Stimulated activated CD4-positive, alpha-beta T cell treated with anti-CD3 and anti-CD28 coated beads, Interleukin-12 subunit alpha, Interleukin-12 subunit beta, amount 100 ng/mL, for 48 hours (primary cell): ENCODE data around the gene KDM1A.
"Not testable (repeated sequence)": the region's sequence is repeated elsewhere in the genome, so short reads cannot be mapped to it uniquely, and the experiment has no call there.

ENCODE experiments used
- DNase-seq, 3 donors: peaks; one replicate each; pipeline ENCODE4 v3.0.0-alpha.2; 2020; ENCODE audit warnings: low read depth in 2 of 3, low spot score in 1 of 3

The KDM1A gene

DNA sequence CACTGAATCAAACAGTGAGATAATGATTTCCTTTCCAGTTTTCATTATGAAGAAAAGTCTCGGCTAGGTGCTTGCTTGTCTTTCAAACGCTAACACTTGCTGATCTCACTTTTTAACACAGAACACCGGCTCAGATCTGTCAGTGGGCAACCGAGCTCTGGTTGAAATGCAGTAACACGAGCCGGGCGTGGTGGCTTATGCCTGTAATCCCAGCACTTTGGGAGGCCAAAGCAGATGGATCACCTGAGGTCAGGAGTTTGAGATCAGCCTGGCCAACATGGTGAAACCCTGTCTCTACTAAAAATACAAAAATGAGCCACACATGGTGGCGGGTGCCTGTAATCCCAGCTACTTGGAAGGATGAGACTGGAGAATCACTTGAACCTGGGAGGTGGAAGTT, 9.2 kb upstream of the KDM1A start:
- DNase-seq = not testable (repeated sequence)

DNA sequence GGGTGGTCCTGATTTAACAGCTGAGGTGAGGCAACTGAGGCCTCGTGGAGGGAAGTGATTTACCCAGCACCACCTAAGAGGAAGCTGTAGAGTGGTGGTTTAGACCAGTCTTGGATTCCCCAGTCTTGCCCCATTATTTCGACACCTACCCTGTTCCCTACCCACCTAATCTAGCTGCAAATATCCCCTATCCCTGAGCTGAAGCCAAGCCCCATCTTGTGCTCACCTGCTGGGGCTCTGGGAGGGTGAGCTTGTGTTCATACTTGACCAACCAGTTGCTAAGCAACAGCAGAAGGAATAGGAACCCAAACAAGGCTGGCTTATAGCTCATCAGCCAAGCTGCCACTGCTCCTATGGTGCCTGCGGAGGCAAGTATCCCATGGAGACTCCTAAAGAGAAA, 5.6 kb upstream of the KDM1A start:
- DNase-seq = no peak

DNA sequence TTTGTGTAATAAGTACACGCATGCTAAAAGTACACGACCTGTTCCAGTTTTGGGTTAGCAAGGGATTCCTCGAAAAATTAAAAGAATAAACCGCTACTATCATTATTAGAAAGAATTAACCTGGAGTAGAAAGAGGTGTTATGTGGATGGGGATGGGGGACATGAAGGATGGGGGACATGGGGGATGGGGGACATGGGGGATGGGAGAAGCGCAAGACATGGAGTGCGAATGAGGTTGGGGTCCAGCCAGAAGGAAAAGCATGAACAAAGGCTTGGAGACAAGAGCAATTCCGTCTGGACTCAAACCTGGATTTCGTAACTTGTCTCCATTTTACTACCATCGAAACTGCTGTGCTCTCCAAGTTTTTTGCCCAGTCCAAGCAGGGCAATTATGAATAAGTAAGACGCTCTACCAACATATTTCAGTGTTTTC, 591 bp upstream of the KDM1A start:
- no peak for DNase-seq

GRCh38 chr1:23019863-23020625, 776 bp downstream of the KDM1A start:
- peak in 1 of 3 donors; percentile 9 for DNase-seq

DNA sequence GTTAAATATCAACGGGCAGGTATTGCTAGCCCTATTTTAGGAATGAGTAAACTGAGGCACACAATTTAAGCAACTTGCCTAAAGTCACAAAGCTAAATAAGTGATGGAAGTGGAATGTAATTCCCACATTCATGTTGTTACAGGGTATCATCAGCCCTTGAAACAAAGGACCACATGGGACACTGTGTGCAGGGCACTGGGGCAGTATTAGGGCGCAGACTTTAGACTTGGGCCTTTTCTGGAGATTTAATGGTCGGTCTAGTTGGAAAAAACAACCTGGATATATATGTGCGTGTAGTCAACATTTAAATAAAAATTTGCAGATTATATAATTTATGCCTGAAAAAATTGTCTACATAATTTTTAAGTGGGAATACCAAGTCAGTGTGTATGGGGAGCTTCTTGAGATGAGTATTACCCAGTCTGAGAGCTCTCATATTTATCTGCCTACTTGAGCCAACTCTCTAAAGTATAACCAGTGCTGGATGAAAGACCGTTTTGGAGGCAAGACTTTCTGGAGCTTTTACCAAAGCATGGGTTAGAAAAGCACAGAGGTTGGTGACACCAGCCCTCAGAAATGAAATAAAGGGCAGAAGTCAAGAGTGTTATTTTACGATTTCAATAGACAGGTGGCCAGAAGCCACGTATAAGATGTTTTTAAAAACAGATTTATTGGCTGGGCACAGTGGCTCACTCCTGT, 1.6 kb downstream of the KDM1A start:
- DNase-seq = no peak

- DNase-seq = no peak
Observed at GRCh38 chr1:23021834-23022233, 2.6 kb downstream of the KDM1A start.

- no peak for DNase-seq
Observed at GRCh38 chr1:23023174-23023845, 4.0 kb downstream of the KDM1A start.

DNA sequence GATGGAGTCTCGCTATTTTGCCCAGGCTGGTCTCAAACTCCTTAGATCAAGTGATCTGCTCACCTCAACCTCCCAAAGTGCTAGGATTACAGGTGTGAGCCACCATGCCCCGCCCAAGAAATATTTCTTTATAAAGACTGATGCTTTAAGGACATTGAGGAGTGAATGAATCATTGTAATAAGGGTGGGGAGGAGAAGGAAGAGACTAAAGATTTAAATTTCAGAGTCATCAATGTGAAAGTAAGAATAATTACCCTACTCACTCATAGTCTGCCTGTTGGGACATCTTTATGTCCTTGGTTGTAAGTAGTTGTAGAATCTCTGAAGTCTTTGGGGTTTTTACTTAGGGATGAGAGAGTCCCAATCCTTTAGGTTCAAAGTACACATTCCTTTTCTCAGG, 7.3 kb downstream of the KDM1A start:
- no peak for DNase-seq

DNA sequence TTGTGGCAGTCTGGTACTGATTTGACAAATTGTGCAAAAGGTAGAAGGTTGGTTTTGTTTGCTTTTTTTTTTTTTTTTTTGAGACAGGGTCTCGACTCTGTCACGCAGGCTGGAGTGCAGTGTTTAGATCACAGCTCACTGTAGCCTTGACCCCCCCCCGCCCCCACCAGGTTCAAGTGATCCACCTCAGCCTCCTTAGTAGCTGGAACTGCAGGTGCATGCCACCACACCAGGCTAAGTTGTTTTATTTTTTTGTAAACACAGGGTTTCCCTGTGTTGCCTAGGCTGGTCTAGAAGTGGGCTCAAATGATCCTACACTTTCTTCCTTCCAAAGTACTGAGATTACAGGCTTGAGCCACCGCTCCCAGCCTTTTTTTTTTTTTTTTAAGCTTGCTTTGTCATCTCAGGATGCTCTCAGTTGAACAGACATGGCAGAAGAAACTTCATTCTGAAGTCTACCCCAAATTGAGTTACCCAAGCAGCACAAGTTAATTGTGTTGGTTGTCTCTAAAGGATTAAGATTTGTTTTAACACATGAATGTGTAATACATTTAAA, 8.2 kb downstream of the KDM1A start:
- no peak for DNase-seq

DNA sequence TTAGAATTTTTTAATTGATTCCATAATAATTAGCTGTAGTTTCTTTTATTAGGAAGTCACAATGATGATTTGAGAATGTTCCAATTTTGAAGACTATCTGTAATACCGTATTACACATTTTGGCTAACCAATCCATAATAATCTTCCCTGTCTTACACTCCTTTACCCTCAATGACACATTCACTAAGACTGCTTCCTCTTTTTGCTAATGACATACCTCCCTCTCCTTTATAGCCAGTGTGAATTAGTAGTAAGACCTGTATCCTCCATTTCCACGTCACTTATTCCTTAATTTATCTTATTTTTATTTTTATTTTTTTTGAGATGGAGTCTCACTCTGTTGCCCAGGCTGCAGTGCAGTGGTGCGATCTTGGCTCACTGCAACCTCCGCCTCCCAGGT, 10.1 kb downstream of the KDM1A start:
- no peak for DNase-seq

- no peak for DNase-seq
Observed at GRCh38 chr1:23035823-23036452, 16.7 kb downstream of the KDM1A start.

DNA sequence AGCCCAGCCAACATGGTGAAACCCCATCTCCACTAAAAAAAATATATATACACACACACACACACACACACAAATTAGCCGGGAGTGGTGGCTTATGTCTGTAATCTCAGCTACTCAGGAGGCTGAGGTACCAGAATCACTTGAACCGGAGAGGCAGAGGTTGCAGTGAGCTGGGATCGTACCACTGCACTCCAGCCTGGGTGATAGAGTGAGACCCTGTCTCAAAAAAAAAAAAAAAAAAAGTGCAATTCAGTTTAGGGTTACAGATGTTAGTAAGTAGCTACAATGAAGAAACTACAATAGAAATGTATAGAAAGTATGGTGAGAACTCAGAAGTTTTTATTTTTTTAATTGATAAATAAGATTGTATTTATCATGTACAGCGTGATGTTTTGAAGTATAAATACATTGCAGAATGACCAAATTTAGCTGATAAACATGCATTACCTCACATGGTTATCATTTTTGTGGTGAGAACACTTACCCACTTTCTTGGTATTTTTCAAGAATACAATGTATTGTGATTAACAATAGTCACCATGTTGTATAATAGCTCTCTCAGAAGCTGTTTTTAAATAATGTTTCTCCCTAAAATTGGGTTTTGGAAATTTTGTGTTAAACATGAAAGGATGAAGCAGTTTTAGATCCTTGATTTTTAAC, 17.9 kb downstream of the KDM1A start:
- DNase-seq = no peak

DNA sequence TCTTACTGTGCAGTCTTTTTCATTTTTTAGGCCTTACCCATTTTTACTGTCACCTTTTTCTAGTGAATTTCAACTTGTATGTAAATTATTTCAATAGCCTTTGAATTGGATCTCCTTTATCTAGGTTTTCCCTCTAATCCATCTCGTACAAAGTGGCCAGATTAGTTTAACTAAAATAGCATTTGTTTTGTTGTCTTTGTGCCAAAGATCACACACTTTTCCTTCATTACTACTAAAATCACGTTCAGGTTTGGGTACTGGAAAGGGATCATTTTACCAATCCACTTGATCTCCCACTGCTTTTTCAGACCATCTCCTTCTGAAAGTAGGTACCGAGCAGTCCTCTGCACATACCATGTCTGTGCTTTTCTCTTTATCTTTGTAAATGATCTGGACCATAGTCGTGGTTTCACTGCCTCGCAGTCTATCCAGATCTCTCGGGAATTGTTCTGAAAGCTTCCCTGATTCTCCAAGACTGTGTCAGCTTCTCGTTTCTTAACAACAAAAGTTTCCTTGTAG, 20.1 kb downstream of the KDM1A start:
- no peak for DNase-seq

DNA sequence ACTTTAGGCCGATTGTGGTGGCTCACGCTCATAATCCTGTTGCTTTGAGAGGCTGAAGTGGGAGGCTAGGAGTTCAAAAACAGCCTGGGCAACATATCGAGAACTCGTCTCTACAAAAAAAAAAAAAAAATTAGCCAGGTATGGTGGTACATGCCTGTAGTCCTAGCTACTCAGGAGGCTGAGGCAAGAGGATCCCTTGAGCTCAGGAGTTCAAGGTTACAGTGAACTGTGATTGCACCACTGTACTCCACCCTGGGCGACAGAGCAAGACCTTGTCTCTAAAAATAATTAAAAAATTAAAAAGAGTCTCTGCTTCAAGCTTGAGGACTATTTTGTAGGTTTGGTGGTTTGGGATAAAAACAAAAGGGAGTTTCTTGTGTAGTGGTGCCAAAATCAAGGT, 21.2 kb downstream of the KDM1A start:
- no peak for DNase-seq

DNA sequence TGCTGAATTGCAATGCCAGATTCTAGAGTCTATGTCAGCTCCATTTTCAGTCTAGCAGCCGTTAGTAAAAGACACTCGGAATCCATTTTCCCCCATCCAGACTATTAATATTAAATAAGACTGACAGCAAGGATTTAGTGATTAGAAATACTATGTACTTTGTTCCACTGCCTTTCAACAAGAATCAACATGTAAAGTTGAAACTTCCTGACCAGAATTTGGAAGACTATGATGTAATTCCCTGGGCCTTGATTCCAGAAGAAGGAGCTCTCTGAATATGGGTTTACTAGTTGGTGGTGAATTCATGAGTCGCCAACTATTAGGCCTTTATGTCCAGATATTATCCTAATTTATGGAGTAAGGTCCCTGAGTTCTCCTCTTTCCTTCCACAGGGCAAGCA, 24.8 kb downstream of the KDM1A start:
- no peak for DNase-seq

- DNase-seq = no peak
Observed at GRCh38 chr1:23050201-23050600, 30.9 kb downstream of the KDM1A start.

- DNase-seq = no peak
Observed at GRCh38 chr1:23051290-23051909, 32.1 kb downstream of the KDM1A start.

GRCh38 chr1:23057301-23057700, 38.0 kb downstream of the KDM1A start:
- DNase-seq = no peak

GRCh38 chr1:23062271-23062670, 43.0 kb downstream of the KDM1A start:
- DNase-seq = no peak

DNA sequence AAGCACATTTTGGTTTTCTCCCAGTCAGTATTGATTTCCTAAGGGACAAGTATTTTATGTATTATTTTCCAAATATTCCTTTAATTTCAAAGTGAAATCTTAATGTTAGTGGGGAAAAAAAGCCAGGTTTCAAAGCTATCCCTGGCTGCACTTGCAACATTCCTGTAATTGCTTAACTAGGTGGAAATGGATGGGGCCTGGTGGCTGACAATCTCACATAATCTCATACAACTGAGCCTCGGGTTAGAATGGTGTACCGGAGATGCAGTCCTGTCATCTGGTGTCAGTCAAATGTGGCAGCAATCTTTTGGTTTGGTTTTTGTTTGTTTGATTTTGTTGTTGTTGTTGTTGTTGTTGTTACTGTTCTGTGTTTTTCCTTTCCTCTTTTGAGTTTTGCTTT, 46.1 kb downstream of the KDM1A start:
- DNase-seq = no peak
